ENCODE results near the gene OR2G3. TPM values are rescaled to one million over a fixed set of nuclear protein-coding genes. Genes with fewer than 3 reads are reported as not detected.

OR2G3 gene
- total RNA-seq (2021; fragmentation: NEBNext Ultra II Directional; extraction: Animal tissue kit (Norgen Biotek cat#: 25700)): not detected in 2 replicates
- not detected in 2 replicates for polyA plus RNA-seq (2011; rRNA removed)
- not detected for polyA plus RNA-seq (2011; cell fraction: cytosol; rRNA removed)
- polyA plus RNA-seq (2011; cell fraction: nucleus; rRNA removed): not detected
- not detected in 4 replicates for polyA plus RNA-seq (2012, experiment 1 of 2)
- polyA plus RNA-seq (2012, experiment 2 of 2): not detected
- polyA plus RNA-seq (2013, experiment 1 of 2): not detected
- not detected for polyA plus RNA-seq (2013, experiment 2 of 2)
- polyA minus RNA-seq (2011; rRNA and poly(A)+ RNA removed): not detected in 2 replicates
- polyA minus RNA-seq (2011; cell fraction: cytosol; rRNA and poly(A)+ RNA removed): not detected
- not detected for polyA minus RNA-seq (2011; cell fraction: nucleus; rRNA and poly(A)+ RNA removed)
- long read RNA-seq, experiment 1: 0 reads
- long read RNA-seq, experiment 2: 0 reads

DNA sequence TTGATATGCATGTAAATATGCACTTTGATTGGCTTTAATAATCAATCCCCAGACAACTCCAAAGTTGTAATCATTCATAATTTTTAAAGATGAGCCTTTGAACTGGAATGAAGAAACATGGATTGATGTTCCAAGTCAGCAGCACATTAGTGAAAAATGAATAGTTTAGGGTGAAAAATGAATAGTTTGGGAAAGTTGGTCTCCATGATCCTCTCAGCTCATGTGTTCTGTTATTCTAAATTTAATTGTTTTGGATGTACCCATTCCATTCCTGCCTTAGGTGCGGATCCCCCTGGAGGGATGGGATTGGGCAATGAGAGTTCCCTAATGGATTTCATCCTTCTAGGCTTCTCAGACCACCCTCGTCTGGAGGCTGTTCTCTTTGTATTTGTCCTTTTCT is at the start of gene OR2G3:
Gene OR2G3, plus strand, starts transcription at position 301 of the 400 bp plus-strand sequence. Its CDS starts 0 bp downstream, at position 301.
- H3K9ac ChIP-seq (replicated peaks in 1 of 4; ENCODE audit: extremely low read depth in 1 of 4, low read depth in 3 of 4, low read length in 3 of 4): no peak within 1 kb of the TSS
- H2AFZ ChIP-seq (ENCODE audit: low read length): no peak within 1 kb of the TSS
- no peak within 1 kb of the TSS for H3K56ac ChIP-seq (replicated peaks; ENCODE audit: insufficient read length, low read depth, low read length)
- no peak within 1 kb of the TSS for H3K23ac ChIP-seq (ENCODE audit: insufficient read length)
- no peak within 1 kb of the TSS for H3K4ac ChIP-seq (replicated peaks; ENCODE audit: insufficient read length, low read depth, low read length)
- H4K8ac ChIP-seq (ENCODE audit: extremely low read depth, insufficient read depth, low read length): no peak within 1 kb of the TSS
- no peak within 1 kb of the TSS for H3K4me2 ChIP-seq (ENCODE audit: insufficient read depth in 1 of 2, low read depth in 2 of 2, low read length in 2 of 2)
- no peak within 1 kb of the TSS for H2BK15ac ChIP-seq (ENCODE audit: low read length)
- H4K5ac ChIP-seq (ENCODE audit: insufficient read length, low read depth, low read length): no peak within 1 kb of the TSS
- H3K79me2 ChIP-seq (ENCODE audit: control insufficient read depth in 1 of 2, insufficient read depth in 2 of 2, low read length in 2 of 2): no peaks in the 10 kb centered on the region
- FAIRE-seq (no peak), DNase-seq (ENCODE audit: low read depth in 1 of 2, low spot score in 2 of 2) (no peak)
- H2BK20ac ChIP-seq (ENCODE audit: low read length): no peak within 1 kb of the TSS
- no peaks in the 10 kb centered on the region for H3K4me1 ChIP-seq (replicated peaks in 1 of 4; ENCODE audit: control insufficient read depth in 3 of 4, insufficient read depth in 4 of 4, low read length in 3 of 4)
- H2AK5ac ChIP-seq (ENCODE audit: low read depth, low read length): no peak within 1 kb of the TSS
- no peak within 1 kb of the TSS for H2BK12ac ChIP-seq (ENCODE audit: low read depth, low read length)
- ChIA-PET CTCF (ENCODE audit: partially characterized antibody) (no interaction called here), POLR2A (ENCODE audit: partially characterized antibody) (no interaction called here)
- H3K79me1 ChIP-seq (ENCODE audit: low read depth, low read length): no peaks in the 10 kb centered on the region
- H2BK5ac ChIP-seq (ENCODE audit: low read depth, low read length): no peak within 1 kb of the TSS
- H3K23me2 ChIP-seq (ENCODE audit: low read depth, low read length): no peaks in the 10 kb centered on the region; the same call in 1 of the 2 replicates
- no peak within 1 kb of the TSS for H4K91ac ChIP-seq (replicated peaks; ENCODE audit: insufficient read length, low read length)
- peaks cover 17 to 23% of the 10 kb centered on the region in 2 experiments for H3K9me3 ChIP-seq (ENCODE audit: insufficient read depth in 2 of 2, low read depth in 1 of 2, low read length in 1 of 2)
- H4K20me1 ChIP-seq (replicated peaks in 1 of 2; ENCODE audit: control insufficient read depth in 1 of 2, insufficient read depth in 2 of 2, low read length in 2 of 2): no peaks in the 10 kb centered on the region
- 67% methylated on average over 2 of the region's 2 CpGs; no CpG with 5 or more reads in 1 of the 2 experiments for WGBS, 2 experiments (ENCODE audit: extremely low coverage in 1 of 2, insufficient coverage in 1 of 2, insufficient read length in 1 of 2, insufficient replicate concordance in 2 of 2, low coverage in 1 of 2, low lambda C conversion rate in 2 of 2, missing lambda C conversion rate in 1 of 2)
- H3K27ac ChIP-seq (ENCODE audit: low read depth, low read length): no peak within 1 kb of the TSS
- no peaks in the 10 kb centered on the region for H3K36me3 ChIP-seq (ENCODE audit: control insufficient read depth in 2 of 4, insufficient read depth in 4 of 4, low read length in 3 of 4)
- no peaks in the 10 kb centered on the region for H3K27me3 ChIP-seq (replicated peaks in 1 of 4; ENCODE audit: control insufficient read depth in 3 of 4, extremely low read depth in 1 of 4, insufficient read depth in 3 of 4, low read length in 3 of 4)
- H2BK120ac ChIP-seq (replicated peaks; ENCODE audit: low read depth, low read length): no peak within 1 kb of the TSS
- H3K14ac ChIP-seq (ENCODE audit: insufficient read length): no peak within 1 kb of the TSS
- H3K18ac ChIP-seq (ENCODE audit: extremely low read depth, low read length): no peak within 1 kb of the TSS
- no peak within 1 kb of the TSS for H3K4me3 ChIP-seq (ENCODE audit: extremely low read depth in 1 of 4, insufficient read depth in 2 of 4, low read depth in 3 of 4, low read length in 4 of 4)
- TF ChIP-seq EGR1 (IDR thresholded peaks at IDR 0.05; ENCODE audit: borderline replicate concordance, low read depth, low read length) (no peak), JUN (IDR thresholded peaks at IDR 0.05; ENCODE audit: low read depth, low read length) (no peak), BCL11A (IDR thresholded peaks at IDR 0.05; ENCODE audit: low read depth in 2 of 2, low read length in 2 of 2) (no peak), SUZ12 (IDR thresholded peaks at IDR 0.05; ENCODE audit: low read length) (no peak), ZNF274 (IDR thresholded peaks at IDR 0.05; ENCODE audit: borderline replicate concordance, extremely low read depth, low read length) (no peak), CEBPB (IDR thresholded peaks at IDR 0.05; ENCODE audit: low read depth, low read length) (no peak), RXRA (IDR thresholded peaks at IDR 0.05; ENCODE audit: insufficient read depth, low read depth, low read length) (no peak), RBBP5 (IDR thresholded peaks at IDR 0.05; ENCODE audit: borderline replicate concordance, low read depth, low read length) (no peak), ASH2L (IDR thresholded peaks at IDR 0.05; ENCODE audit: low read length) (no peak), KDM5A (IDR thresholded peaks at IDR 0.05; ENCODE audit: low read length) (no peak)
- TF ChIP-seq, protein P1, sequence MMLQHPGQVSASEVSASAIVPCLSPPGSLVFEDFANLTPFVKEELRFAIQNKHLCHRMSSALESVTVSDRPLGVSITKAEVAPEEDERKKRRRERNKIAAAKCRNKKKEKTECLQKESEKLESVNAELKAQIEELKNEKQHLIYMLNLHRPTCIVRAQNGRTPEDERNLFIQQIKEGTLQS (IDR thresholded peaks at IDR 0.05; ENCODE audit: insufficient read depth, low read depth, low read length): no peak

Data from H1 (cell line).